Medulla oblongata (tissue), 1 donor: ENCODE measurements around the gene MYBPH.
A peak's percentile ranks its signal among the peaks of the same experiment; 100 is the strongest.

Experiments used
- DNase-seq: peaks from one replicate; pipeline ENCODE4 v3.0.0-alpha.2; 2015; ENCODE audit errors: extremely low spot score

Gene MYBPH

GRCh38 chr1:203148579-203148978, 27.0 kb downstream of the MYBPH start:
- no peak for DNase-seq

GRCh38 chr1:203148127-203148526, 27.5 kb downstream of the MYBPH start:
- DNase-seq: no peak

- peak; percentile 91 for DNase-seq
Measured at GRCh38 chr1:203147376-203147775, 28.2 kb downstream of the MYBPH start.

- no peak for DNase-seq
Measured at GRCh38 chr1:203146537-203146936, 29.1 kb downstream of the MYBPH start.

- no peak for DNase-seq
Measured at GRCh38 chr1:203146042-203146369, 29.6 kb downstream of the MYBPH start.

GRCh38 chr1:203145321-203146041, 30.1 kb downstream of the MYBPH start:
- DNase-seq: no peak

- DNase-seq: peak; percentile 94
Measured at GRCh38 chr1:203144661-203145060, 31.0 kb downstream of the MYBPH start.

- DNase-seq: no peak
Measured at GRCh38 chr1:203143641-203144040, 32.0 kb downstream of the MYBPH start.

GRCh38 chr1:203142684-203143408, 32.8 kb downstream of the MYBPH start:
- DNase-seq: no peak

GRCh38 chr1:203142124-203142523, 33.5 kb downstream of the MYBPH start:
- DNase-seq: no peak

- no peak for DNase-seq
Measured at GRCh38 chr1:203140743-203141520, 34.7 kb downstream of the MYBPH start.

GRCh38 chr1:203139976-203140475, 35.6 kb downstream of the MYBPH start:
- DNase-seq: no peak

GRCh38 chr1:203138066-203138465, 37.6 kb downstream of the MYBPH start:
- no peak for DNase-seq

GRCh38 chr1:203137324-203137723, 38.3 kb downstream of the MYBPH start:
- no peak for DNase-seq

GRCh38 chr1:203136409-203137042, 39.1 kb downstream of the MYBPH start:
- no peak for DNase-seq

GRCh38 chr1:203135636-203136305, 39.9 kb downstream of the MYBPH start:
- no peak for DNase-seq

- no peak for DNase-seq
Measured at GRCh38 chr1:203133970-203134725, 41.5 kb downstream of the MYBPH start.

GRCh38 chr1:203131548-203132200, 44.0 kb downstream of the MYBPH start:
- no peak for DNase-seq

GRCh38 chr1:203130358-203130985, 45.2 kb downstream of the MYBPH start:
- peak; percentile 21 for DNase-seq
